Eye (tissue), 1 donor: ENCODE measurements around the gene CXXC5.

Source experiments
- DNase-seq: peaks from one replicate; pipeline ENCODE4 v3.0.0-alpha.2; 2015

CXXC5 gene

GRCh38 chr5:139695178-139695573, 47.0 kb downstream of the CXXC5 start:
- no peak for DNase-seq

- no peak for DNase-seq
These were observed 48.2 kb downstream of the CXXC5 start for GRCh38 chr5:139696167-139696893.

GRCh38 chr5:139696894-139697658, 48.9 kb downstream of the CXXC5 start:
- DNase-seq = peak; percentile 92

GRCh38 chr5:139698490-139699146, 50.5 kb downstream of the CXXC5 start:
- peak; percentile 91 for DNase-seq

GRCh38 chr5:139699351-139699750, 51.2 kb downstream of the CXXC5 start:
- no peak for DNase-seq

GRCh38 chr5:139700711-139701055, 52.5 kb downstream of the CXXC5 start:
- DNase-seq = no peak

- peak; percentile 73 for DNase-seq
These were observed 53.0 kb downstream of the CXXC5 start for GRCh38 chr5:139701056-139701741.

- DNase-seq = no peak
These were observed 54.4 kb downstream of the CXXC5 start for GRCh38 chr5:139702548-139702947.

GRCh38 chr5:139704748-139705147, 56.6 kb downstream of the CXXC5 start:
- DNase-seq = peak; percentile 0

GRCh38 chr5:139705191-139705590, 57.0 kb downstream of the CXXC5 start:
- DNase-seq = peak; percentile 28

- peak; percentile 6 for DNase-seq
These were observed 57.8 kb downstream of the CXXC5 start for GRCh38 chr5:139705655-139706587.

- DNase-seq = no peak
These were observed 59.4 kb downstream of the CXXC5 start for GRCh38 chr5:139707445-139708003.

- peak; percentile 38 for DNase-seq
These were observed 60.3 kb downstream of the CXXC5 start for GRCh38 chr5:139708434-139708861.

- peak; percentile 92 for DNase-seq
These were observed 60.9 kb downstream of the CXXC5 start for GRCh38 chr5:139708877-139709581.

- DNase-seq = peak; percentile 86
These were observed 61.6 kb downstream of the CXXC5 start for GRCh38 chr5:139709582-139710318.

GRCh38 chr5:139710319-139711066, 62.3 kb downstream of the CXXC5 start:
- peak; percentile 94 for DNase-seq

GRCh38 chr5:139711067-139711905, 63.1 kb downstream of the CXXC5 start:
- peak; percentile 91 for DNase-seq

GRCh38 chr5:139711906-139712224, 63.7 kb downstream of the CXXC5 start:
- peak; percentile 88 for DNase-seq

GRCh38 chr5:139712412-139712811, 64.3 kb downstream of the CXXC5 start:
- DNase-seq = no peak
